Activated CD4-positive, alpha-beta T cell treated with anti-CD3 and anti-CD28 coated beads for 36 hours (primary cell): ENCODE measurements around the gene HPD. TPM values are rescaled to one million over a fixed set of nuclear protein-coding genes. Genes with fewer than 3 reads are reported as not detected.
"Not testable (repeated sequence)": the region's sequence is repeated elsewhere in the genome, so short reads cannot be mapped to it uniquely, and the experiment has no call there.

Experiments
- ATAC-seq: fragments of 200-7000 bp; cut with Tn5 transposase; one replicate; pipeline ENCODE4 v1.10.0; 2021; ENCODE audit warnings: mild to moderate bottlenecking, moderate library complexity
- CTCF ChIA-PET: fragments of 350-600 bp; sonication (Branson Sonifier 250); formaldehyde crosslinking; loops from one replicate; lab custom pipeline; 2021; ENCODE audit warnings: antibody characterized with exemption; lab: Charles Lee
- POLR2A ChIA-PET: fragments of 350-600 bp; sonication (Branson Sonifier 250); formaldehyde crosslinking; loops from one replicate; lab custom pipeline; 2021; ENCODE audit warnings: antibody characterized with exemption, inconsistent platforms; lab: Charles Lee
- DNase-seq: peaks from one replicate; pipeline ENCODE4 v3.0.0-alpha.2; 2020
- H3K27ac Mint-ChIP-seq: one replicate; pipeline ENCODE4 v1.8.0; 2021; ENCODE audit warnings: mixed read lengths
- H3K27me3 Mint-ChIP-seq: one replicate; pipeline ENCODE4 v1.8.0; 2021; ENCODE audit warnings: mixed read lengths
- H3K36me3 Mint-ChIP-seq: one replicate; pipeline ENCODE4 v1.8.0; 2021; ENCODE audit warnings: low read depth, mixed read lengths
- H3K4me1 Mint-ChIP-seq: one replicate; pipeline ENCODE4 v1.8.0; 2021; ENCODE audit warnings: mixed read lengths
- H3K4me3 Mint-ChIP-seq: one replicate; pipeline ENCODE4 v1.8.0; 2021; ENCODE audit warnings: mild to moderate bottlenecking, moderate library complexity, mixed read lengths
- H3K9me3 Mint-ChIP-seq: one replicate; pipeline ENCODE4 v1.8.0; 2021; ENCODE audit warnings: low read depth, mixed read lengths
- intact Hi-C, 2 experiments: fragments of 100-400 bp; cut with DNase I in 1 of 2; cut with micrococcal nuclease in 1 of 2; formaldehyde crosslinking; loops; one replicate each; pipeline versions ENCODE4 v1.14.2 to v1.15.1; 2022 to 2024; cut with DNase I, micrococcal nuclease
- total RNA-seq, 2 experiments: library from RNA; stranded (reverse); gene quantifications; one replicate each; pipeline ENCODE4 v1.2.3, GENCODE V29; 2021

Gene HPD
- total RNA-seq, 2 experiments from 2014 or later: not detected

GRCh38 chr12:121869229-121869628 is 10.6 kb upstream of the HPD start:
- H3K4me1 Mint-ChIP-seq, DNase-seq, H3K27ac Mint-ChIP-seq, POLR2A ChIA-PET, intact Hi-C loops, H3K36me3 Mint-ChIP-seq, H3K9me3 Mint-ChIP-seq, ATAC-seq, H3K4me3 Mint-ChIP-seq, H3K27me3 Mint-ChIP-seq: not testable (repeated sequence)
- CTCF ChIA-PET: interaction anchor here (0.5 to 0.6 kb wide), 2 partner anchors 13 to 30 kb away, joined by 3 to 4 read pairs; no protein-coding TSS in a partner anchor

- CTCF ChIA-PET: interaction anchor here (0.7 to 0.8 kb wide), 2 partner anchors 52 to 185 kb away, joined by 3 read pairs; partner anchors contain the start of gene CFAP251
- no peaks in the 10 kb centered on the region for H3K9me3 Mint-ChIP-seq
- intact Hi-C loops: no loop called here
These were observed 7.7 kb upstream of the HPD start for GRCh38 chr12:121866331-121866730.

GRCh38 chr12:121861636-121862254 is 3.1 kb upstream of the HPD start:
- ChIA-PET POLR2A (interaction anchor here (0.7 kb wide), 2 partner anchors 49 to 80 kb away, joined by 3 read pairs; no protein-coding TSS in a partner anchor), CTCF (no interaction called here)
- H3K4me1 Mint-ChIP-seq: no peaks in the 10 kb centered on the region
- no peak overlapping the region for H3K4me3 Mint-ChIP-seq
- H3K27me3 Mint-ChIP-seq: no peaks in the 10 kb centered on the region
- H3K27ac Mint-ChIP-seq: no peak overlapping the region
- DNase-seq (no peak), ATAC-seq (no peak)
- intact Hi-C loops: no loop called here
- no peaks in the 10 kb centered on the region for H3K9me3 Mint-ChIP-seq
- no peaks in the 10 kb centered on the region for H3K36me3 Mint-ChIP-seq

More at GRCh38 chr12:121866331-121866730, 7.7 kb upstream of the HPD start:
- Mint-ChIP-seq H3K27me3 (no peaks in the 10 kb centered on the region), H3K36me3 (no peaks in the 10 kb centered on the region), H3K4me3 (no peak overlapping the region), H3K4me1 (no peaks in the 10 kb centered on the region), H3K27ac (no peak overlapping the region)
- POLR2A ChIA-PET: no interaction called here
- ATAC-seq: no peak
- DNase-seq: no peak

- POLR2A ChIA-PET, H3K9me3 Mint-ChIP-seq, CTCF ChIA-PET, H3K27me3 Mint-ChIP-seq, H3K27ac Mint-ChIP-seq, H3K4me3 Mint-ChIP-seq, DNase-seq, H3K36me3 Mint-ChIP-seq, ATAC-seq, intact Hi-C loops, H3K4me1 Mint-ChIP-seq: not testable (repeated sequence)
These were observed 2.0 kb upstream of the HPD start for GRCh38 chr12:121860699-121861098.

- H3K36me3 Mint-ChIP-seq: no peaks in the 10 kb centered on the region
These were observed 1.6 kb upstream of the HPD start for GRCh38 chr12:121860257-121860656.

GRCh38 chr12:121858318-121858661 is 369 bp downstream of the HPD start:
- no peaks in the 10 kb centered on the region for H3K36me3 Mint-ChIP-seq
- no peaks in the 10 kb centered on the region for H3K9me3 Mint-ChIP-seq
- H3K4me3 Mint-ChIP-seq: no peak overlapping the region
- no peak for ATAC-seq
- DNase-seq: no peak
- no peaks in the 10 kb centered on the region for H3K27me3 Mint-ChIP-seq
- H3K27ac Mint-ChIP-seq: no peak overlapping the region
- intact Hi-C loops: no loop called here
- H3K4me1 Mint-ChIP-seq: no peaks in the 10 kb centered on the region
- ChIA-PET CTCF (no interaction called here), POLR2A (no interaction called here)

More at GRCh38 chr12:121860257-121860656, 1.6 kb upstream of the HPD start:
- H3K4me1 Mint-ChIP-seq: no peaks in the 10 kb centered on the region
- no peaks in the 10 kb centered on the region for H3K27me3 Mint-ChIP-seq
- H3K27ac Mint-ChIP-seq: no peak overlapping the region
- H3K4me3 Mint-ChIP-seq: no peak overlapping the region
- intact Hi-C loops: no loop called here
- ChIA-PET CTCF (no interaction called here), POLR2A (no interaction called here)
- no peak for ATAC-seq
- H3K9me3 Mint-ChIP-seq: no peaks in the 10 kb centered on the region
- DNase-seq: no peak

GRCh38 chr12:121857322-121858246 is 1.1 kb downstream of the HPD start:
- H3K27me3 Mint-ChIP-seq: no peaks in the 10 kb centered on the region
- ChIA-PET POLR2A (no interaction called here), CTCF (no interaction called here)
- intact Hi-C loops: no loop called here
- H3K9me3 Mint-ChIP-seq: no peaks in the 10 kb centered on the region
- H3K36me3 Mint-ChIP-seq: no peaks in the 10 kb centered on the region
- H3K27ac Mint-ChIP-seq: no peak overlapping the region
- no peak overlapping the region for H3K4me3 Mint-ChIP-seq
- H3K4me1 Mint-ChIP-seq: no peaks in the 10 kb centered on the region
- ATAC-seq (no peak), DNase-seq (no peak)

GRCh38 chr12:121852392-121852791 is 6.3 kb downstream of the HPD start:
- H3K4me1 Mint-ChIP-seq, POLR2A ChIA-PET, H3K9me3 Mint-ChIP-seq, H3K27ac Mint-ChIP-seq, ATAC-seq, DNase-seq, H3K27me3 Mint-ChIP-seq, intact Hi-C loops, H3K36me3 Mint-ChIP-seq, H3K4me3 Mint-ChIP-seq: not testable (repeated sequence)
- CTCF ChIA-PET: interaction anchor here (1.1 kb wide), 1 partner anchor 66 kb away, joined by 3 read pairs; the partner anchor contains the start of gene CFAP251

GRCh38 chr12:121849665-121850064 is 9.0 kb downstream of the HPD start:
- ChIA-PET POLR2A (no interaction called here), CTCF (no interaction called here)
- H3K36me3 Mint-ChIP-seq: no peaks in the 10 kb centered on the region
- no peak overlapping the region for H3K4me3 Mint-ChIP-seq
- no peaks in the 10 kb centered on the region for H3K9me3 Mint-ChIP-seq
- intact Hi-C loops: no loop called here
- no peaks in the 10 kb centered on the region for H3K4me1 Mint-ChIP-seq
- ATAC-seq: no peak
- H3K27ac Mint-ChIP-seq: no peak overlapping the region
- no peaks in the 10 kb centered on the region for H3K27me3 Mint-ChIP-seq
- no peak for DNase-seq

GRCh38 chr12:121849211-121849610 is 9.4 kb downstream of the HPD start:
- no peaks in the 10 kb centered on the region for H3K36me3 Mint-ChIP-seq
- no peaks in the 10 kb centered on the region for H3K4me1 Mint-ChIP-seq
- intact Hi-C loops: no loop called here
- DNase-seq (no peak), ATAC-seq (no peak)
- no peaks in the 10 kb centered on the region for H3K9me3 Mint-ChIP-seq
- CTCF ChIA-PET: interaction anchor here (0.7 kb wide), 1 partner anchor 79 kb away, joined by 3 read pairs; no protein-coding TSS in a partner anchor
- H3K4me3 Mint-ChIP-seq: no peak overlapping the region
- POLR2A ChIA-PET: no interaction called here
- H3K27ac Mint-ChIP-seq: no peak overlapping the region
- no peaks in the 10 kb centered on the region for H3K27me3 Mint-ChIP-seq

GRCh38 chr12:121845701-121846100 is 13.0 kb downstream of the HPD start:
- intact Hi-C loops: no loop called here
- no peak overlapping the region for H3K27ac Mint-ChIP-seq
- ATAC-seq (no peak), DNase-seq (no peak)
- H3K9me3 Mint-ChIP-seq: no peaks in the 10 kb centered on the region
- ChIA-PET CTCF (no interaction called here), POLR2A (no interaction called here)
- H3K4me3 Mint-ChIP-seq: no peak overlapping the region
- H3K27me3 Mint-ChIP-seq: no peaks in the 10 kb centered on the region
- no peaks in the 10 kb centered on the region for H3K4me1 Mint-ChIP-seq
- no peaks in the 10 kb centered on the region for H3K36me3 Mint-ChIP-seq
